Chondrocyte (in vitro differentiated cells): ENCODE results near the gene PLIN5. TPM values are rescaled to one million over a fixed set of nuclear protein-coding genes. Genes with fewer than 3 reads are reported as not detected.
"Not testable (repeated sequence)": the region's sequence is repeated elsewhere in the genome, so short reads cannot be mapped to it uniquely, and the experiment has no call there.

ENCODE experiments used
- DNase-seq: peaks from one replicate; pipeline ENCODE4 v3.0.0; 2021; ENCODE audit warnings: mixed read lengths, low spot score
- H3K27ac Mint-ChIP-seq: one replicate; pipeline ENCODE4 v1.8.0; 2021; ENCODE audit warnings: mild to moderate bottlenecking, moderate library complexity, mixed read lengths; ENCODE audit not compliant: unreplicated experiment
- H3K27me3 Mint-ChIP-seq: 2 replicates; pipeline ENCODE4 v1.8.0; 2021; ENCODE audit warnings: low read depth, mixed read lengths
- H3K36me3 Mint-ChIP-seq: 2 replicates; pipeline ENCODE4 v1.8.0; 2021; ENCODE audit warnings: low read depth, mixed read lengths
- H3K4me1 Mint-ChIP-seq: 2 replicates; pipeline ENCODE4 v1.8.0; 2021; ENCODE audit warnings: low read depth, mild to moderate bottlenecking, mixed read lengths
- H3K4me3 Mint-ChIP-seq: one replicate; pipeline ENCODE4 v1.8.0; 2021; ENCODE audit warnings: mild to moderate bottlenecking, moderate library complexity, mixed read lengths; ENCODE audit not compliant: unreplicated experiment
- H3K9me3 Mint-ChIP-seq: 2 replicates; pipeline ENCODE4 v1.8.0; 2021; ENCODE audit warnings: low read depth, mixed read lengths
- CTCF ChIP-seq: fragments of 200-600 bp; sonication (generic); IDR thresholded peaks from 2 replicates; pipeline ENCODE4 v1.5.0; 2021; ENCODE audit warnings: antibody characterized with exemption, mild to moderate bottlenecking, moderate library complexity
- total RNA-seq: library from RNA; stranded (reverse); gene quantifications from 3 replicates; pipeline ENCODE4 v1.2.1, GENCODE V29; 2021

Gene PLIN5
- total RNA-seq, 1 donor from 2014 or later, result not detected

GRCh38 chr19:4547303-4548237 is 12.5 kb upstream of the PLIN5 start:
- Mint-ChIP-seq H3K4me3 (no peak overlapping the region), H3K27me3 (no peaks in the 10 kb centered on the region), H3K27ac (no peak overlapping the region), H3K9me3 (no peaks in the 10 kb centered on the region), H3K36me3 (no peaks in the 10 kb centered on the region), H3K4me1 (no peaks in the 10 kb centered on the region)
- peak; percentile 61 for TF ChIP-seq CTCF
- peak; percentile 92 for DNase-seq

GRCh38 chr19:4543842-4544647 is 9.0 kb upstream of the PLIN5 start:
- Mint-ChIP-seq H3K36me3 (no peaks in the 10 kb centered on the region), H3K27ac (no peak overlapping the region), H3K4me3 (no peak overlapping the region), H3K27me3 (peaks cover 10% of the 10 kb centered on the region), H3K4me1 (no peaks in the 10 kb centered on the region), H3K9me3 (no peaks in the 10 kb centered on the region)
- no peak for TF ChIP-seq CTCF
- no peak for DNase-seq

GRCh38 chr19:4542896-4543841 is 8.1 kb upstream of the PLIN5 start:
- no peak for TF ChIP-seq CTCF
- Mint-ChIP-seq H3K27ac (no peak overlapping the region), H3K36me3 (no peaks in the 10 kb centered on the region), H3K4me3 (no peak overlapping the region), H3K27me3 (peaks cover 14% of the 10 kb centered on the region), H3K9me3 (no peaks in the 10 kb centered on the region), H3K4me1 (no peaks in the 10 kb centered on the region)
- no peak for DNase-seq

- H3K9me3 Mint-ChIP-seq, H3K27ac Mint-ChIP-seq, H3K36me3 Mint-ChIP-seq, H3K4me1 Mint-ChIP-seq, DNase-seq, H3K4me3 Mint-ChIP-seq: not testable (repeated sequence)
- peaks cover 19% of the 10 kb centered on the region for H3K27me3 Mint-ChIP-seq
These were observed 6.8 kb upstream of the PLIN5 start for GRCh38 chr19:4541806-4542145.

GRCh38 chr19:4541114-4541805 is 6.2 kb upstream of the PLIN5 start:
- TF ChIP-seq CTCF, result no peak
- DNase-seq, result no peak
- Mint-ChIP-seq H3K27ac (no peak overlapping the region), H3K9me3 (no peaks in the 10 kb centered on the region), H3K36me3 (no peaks in the 10 kb centered on the region), H3K4me3 (no peak overlapping the region), H3K4me1 (no peaks in the 10 kb centered on the region), H3K27me3 (peaks cover 19% of the 10 kb centered on the region)
